Common myeloid progenitor, CD34-positive (primary cell): ENCODE data around the gene PSG4.
"Not testable (repeated sequence)": the region's sequence is repeated elsewhere in the genome, so short reads cannot be mapped to it uniquely, and the experiment has no call there.

Experiments
- CTCF ChIA-PET: fragments of 350-600 bp; sonication (Branson Sonifier 250); formaldehyde crosslinking; loops from one replicate; lab custom pipeline; 2021; ENCODE audit warnings: antibody characterized with exemption; lab: Charles Lee
- POLR2A ChIA-PET: fragments of 350-600 bp; sonication (Branson Sonifier 250); formaldehyde crosslinking; loops from one replicate; lab custom pipeline; 2021; ENCODE audit warnings: antibody characterized with exemption; lab: Charles Lee
- DNase-seq, 3 donors: peaks; one replicate each; pipeline versions ENCODE4 v3.0.0 to v3.0.0-alpha.2; 2013
- H3K27ac ChIP-seq, 2 experiments: 1 replicate in 1 of 2; 2 replicates in 1 of 2; pipeline ENCODE4 v1.7.0; 2013; ENCODE audit warnings: inconsistent platforms in 2 of 2, low read length in 2 of 2, mild to moderate bottlenecking in 2 of 2, low read depth in 1 of 2, moderate library complexity in 1 of 2; ENCODE audit not compliant: severe bottlenecking in 2 of 2, insufficient read depth in 1 of 2, poor library complexity in 1 of 2
- H3K27me3 ChIP-seq, 5 experiments: replicated peaks in 2 of 5; 1 replicate in 3 of 5; 2 replicates in 2 of 5; pipeline versions ENCODE4 v1.6.1 to v1.7.0; 2013; ENCODE audit warnings: low read length in 4 of 5, mild to moderate bottlenecking in 2 of 5, moderate library complexity in 2 of 5, inconsistent platforms in 1 of 5; ENCODE audit not compliant: insufficient read depth in 5 of 5, control insufficient read depth in 4 of 5
- H3K36me3 ChIP-seq, 4 experiments: 1 replicate in 2 of 4; 2 replicates in 2 of 4; pipeline versions ENCODE4 v1.6.1 to v1.7.0; 2013; ENCODE audit warnings: low read length in 3 of 4, control low read depth in 1 of 4, mild to moderate bottlenecking in 1 of 4; ENCODE audit not compliant: control insufficient read depth in 4 of 4, insufficient read depth in 4 of 4
- H3K4me1 ChIP-seq, 4 experiments: 1 replicate in 3 of 4; 2 replicates in 1 of 4; pipeline versions ENCODE4 v1.6.1 to v1.7.1; 2013; ENCODE audit warnings: low read length in 3 of 4, mild to moderate bottlenecking in 3 of 4, control low read depth in 1 of 4, inconsistent platforms in 1 of 4, moderate library complexity in 1 of 4; ENCODE audit not compliant: control insufficient read depth in 4 of 4, insufficient read depth in 4 of 4; ENCODE audit errors: control extremely low read depth in 1 of 4
- H3K4me3 ChIP-seq, 7 experiments: 1 replicate in 4 of 7; 2 replicates in 3 of 7; pipeline versions ENCODE4 v1.5.1 to v1.7.0; 2013; ENCODE audit warnings: mild to moderate bottlenecking in 7 of 7, low read length in 6 of 7, moderate library complexity in 6 of 7, inconsistent platforms in 2 of 7, low read depth in 2 of 7, control low read depth in 1 of 7; ENCODE audit not compliant: insufficient read depth in 4 of 7, control insufficient read depth in 1 of 7; ENCODE audit errors: extremely low read depth in 1 of 7
- H3K9me3 ChIP-seq, 5 experiments: 1 replicate in 4 of 5; 2 replicates in 1 of 5; pipeline versions ENCODE4 v1.6.1 to v1.7.1; 2013; ENCODE audit warnings: low read length in 4 of 5, mild to moderate bottlenecking in 2 of 5, inconsistent platforms in 1 of 5, low read depth in 1 of 5, moderate library complexity in 1 of 5; ENCODE audit not compliant: control insufficient read depth in 4 of 5, insufficient read depth in 2 of 5; ENCODE audit errors: control extremely low read depth in 1 of 5
- WGBS: methylation state at CpG from one replicate; pipeline ENCODE4 v1.1.5; 2013; ENCODE audit not compliant: insufficient coverage; 5-methylcytosine and 5-hydroxymethylcytosine counted together

PSG4 gene

DNA sequence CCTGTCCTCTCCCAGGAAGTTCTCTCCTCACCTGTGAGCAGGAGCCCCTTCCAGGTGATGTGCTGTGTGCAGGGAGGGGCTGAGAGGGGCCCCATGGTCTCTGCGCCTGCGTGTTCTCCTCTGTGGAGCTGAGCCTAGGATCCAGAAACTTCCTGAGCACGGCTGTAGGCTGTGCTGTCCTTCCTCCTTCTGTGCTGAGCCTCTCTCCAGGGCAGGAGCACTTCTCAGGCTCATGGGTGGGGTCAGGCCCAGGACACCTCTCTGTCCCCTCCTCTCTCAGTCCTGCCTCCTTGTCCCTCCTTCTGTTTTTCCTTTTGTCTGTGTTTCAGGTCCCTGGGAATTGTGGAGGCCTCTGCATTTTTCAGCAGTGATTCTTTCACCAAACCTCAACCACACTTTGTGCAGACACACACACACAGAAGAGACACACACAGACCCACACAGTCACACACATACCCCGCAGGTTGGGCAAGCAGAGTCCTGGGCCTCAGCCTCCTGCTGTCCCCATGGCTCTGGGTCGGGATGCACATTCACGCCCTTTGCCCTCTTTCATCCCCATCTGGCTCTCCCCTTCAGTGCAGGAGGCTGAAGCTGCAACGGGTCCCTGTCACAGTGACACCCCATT is 19.0 kb downstream of the PSG4 start, which contains the start of gene PSG5:
TSS of gene PSG5 (minus strand) at position 226 of the 625 bp plus-strand sequence. CDS start at position 95, 131 bp downstream.
- H3K9me3 ChIP-seq, H3K4me1 ChIP-seq, DNase-seq, H3K27ac ChIP-seq, H3K36me3 ChIP-seq, POLR2A ChIA-PET, H3K27me3 ChIP-seq, H3K4me3 ChIP-seq, CTCF ChIA-PET: not testable (repeated sequence)
- 83% methylated on average over 1 of the region's 7 CpGs for WGBS

DNA sequence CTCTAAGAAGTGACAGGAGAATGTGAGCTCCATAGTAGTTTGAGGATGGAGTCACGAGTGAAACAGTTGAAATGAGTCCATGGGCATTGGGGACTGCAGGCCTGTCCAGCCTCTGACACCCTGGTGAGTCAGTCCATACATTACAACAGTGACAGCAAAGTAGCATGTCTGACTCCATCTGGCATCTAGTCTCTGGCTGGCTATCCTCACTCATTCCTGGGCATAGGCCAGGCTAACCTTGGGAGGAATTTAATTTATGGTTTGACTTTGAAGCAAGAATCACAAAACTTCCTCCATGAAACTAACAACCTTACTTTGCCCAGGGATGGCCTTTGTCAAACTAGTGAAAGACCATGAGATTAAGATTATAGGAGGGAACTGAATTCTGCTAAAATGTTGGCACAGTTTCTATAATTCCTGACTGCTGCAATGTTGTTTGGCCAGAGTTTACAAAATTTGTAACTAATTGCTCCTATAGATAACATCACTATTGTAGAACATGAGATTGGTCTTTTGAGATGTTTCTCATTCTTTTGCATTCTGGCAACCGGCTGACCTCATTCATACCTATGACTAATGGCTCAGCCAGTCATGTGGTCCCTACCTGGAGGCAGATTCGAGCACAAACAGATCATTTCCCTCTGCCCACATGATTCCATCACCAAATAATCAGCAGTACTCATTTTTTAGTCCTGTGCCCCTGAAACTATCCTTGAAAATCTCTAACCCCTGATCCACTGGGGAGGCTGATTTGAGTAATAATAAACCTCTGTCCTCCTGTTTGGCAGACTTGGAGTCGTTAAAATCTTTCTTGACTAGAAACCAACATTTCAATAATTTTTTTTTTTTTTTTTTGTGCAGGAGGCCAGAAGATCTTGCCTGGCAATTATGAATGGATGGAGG is 23.3 kb downstream of the PSG4 start:
- H3K27me3 ChIP-seq, CTCF ChIA-PET, H3K4me3 ChIP-seq, DNase-seq, H3K27ac ChIP-seq, POLR2A ChIA-PET, H3K4me1 ChIP-seq, H3K9me3 ChIP-seq, H3K36me3 ChIP-seq: not testable (repeated sequence)
- whole genome bisulfite sequencing: 82% methylated on average over 1 of the region's 4 CpGs

DNA sequence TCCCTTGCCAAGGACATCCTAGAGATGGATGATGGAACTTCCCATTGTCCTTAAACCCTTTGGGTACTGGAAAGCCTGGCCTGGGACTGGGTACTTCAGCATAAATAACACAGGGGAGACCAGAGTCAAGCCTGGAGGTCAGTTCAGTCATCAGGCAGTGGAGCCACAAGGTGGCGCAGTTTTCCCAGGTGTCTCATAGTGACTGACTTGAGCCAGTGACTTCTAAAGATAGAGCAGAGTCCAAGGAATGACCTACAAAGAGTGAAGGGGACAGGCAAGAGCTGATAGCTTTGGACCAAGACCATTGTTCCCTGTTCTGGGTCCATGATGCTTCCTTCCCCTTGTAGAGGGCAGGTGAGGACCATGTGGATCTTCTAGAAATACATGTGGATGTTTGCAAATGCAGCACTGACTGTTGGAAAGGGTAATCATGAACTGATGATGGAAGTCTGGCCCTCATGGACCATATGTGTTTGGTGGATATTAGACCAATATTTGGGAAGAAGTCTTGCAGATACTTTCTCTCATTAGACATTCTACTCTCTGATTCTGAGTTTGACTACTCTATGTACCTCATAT is 25.8 kb downstream of the PSG4 start:
- H3K27me3 ChIP-seq, H3K36me3 ChIP-seq, H3K9me3 ChIP-seq, CTCF ChIA-PET, POLR2A ChIA-PET, DNase-seq, H3K27ac ChIP-seq, H3K4me1 ChIP-seq, H3K4me3 ChIP-seq: not testable (repeated sequence)
- no CpG with 5 or more reads among the region's 1 CpG for WGBS

DNA sequence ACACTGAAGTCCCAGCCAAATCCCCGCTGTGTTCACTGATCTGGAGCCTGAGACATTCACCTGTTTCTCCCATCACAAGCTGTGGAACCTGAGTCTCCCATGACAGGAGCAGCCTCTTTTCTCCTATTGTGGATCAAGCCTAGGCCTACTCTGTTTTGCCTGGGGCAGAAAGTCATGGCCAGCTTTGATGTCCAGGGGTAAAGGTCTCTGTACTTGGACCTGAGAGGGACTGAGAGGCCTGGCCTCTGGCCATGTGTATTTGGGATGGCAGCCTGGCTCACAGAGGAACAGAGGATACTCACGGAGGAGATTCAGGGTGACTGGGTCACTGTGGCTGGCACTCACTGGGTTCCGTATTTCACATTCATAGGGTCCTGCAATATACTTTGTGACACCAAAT is 26.9 kb downstream of the PSG4 start:
- CTCF ChIA-PET, H3K36me3 ChIP-seq, POLR2A ChIA-PET, H3K9me3 ChIP-seq, H3K4me3 ChIP-seq, H3K27ac ChIP-seq, H3K4me1 ChIP-seq, DNase-seq, H3K27me3 ChIP-seq: not testable (repeated sequence)
- no CpG with 5 or more reads among the region's 3 CpGs for WGBS

DNA sequence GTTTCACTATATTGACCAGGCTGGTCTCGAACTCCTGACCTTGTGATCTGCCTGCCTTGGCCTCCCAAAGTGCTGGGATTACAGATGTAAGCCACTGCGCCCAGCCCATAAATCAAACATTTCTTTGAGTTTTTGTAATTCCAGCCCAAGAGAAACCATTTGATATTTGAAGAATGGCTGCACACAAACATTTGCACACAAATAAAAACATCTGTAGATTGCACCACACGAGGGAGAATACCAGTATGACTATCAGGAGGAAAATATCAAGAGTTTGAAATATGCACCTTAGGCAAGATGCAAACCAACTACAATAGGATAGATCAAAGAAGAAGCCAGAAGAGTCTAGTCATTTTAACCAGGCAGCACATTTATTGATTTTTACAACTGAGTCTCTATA is 39.5 kb downstream of the PSG4 start:
- H3K27me3 ChIP-seq, H3K36me3 ChIP-seq, DNase-seq, H3K9me3 ChIP-seq, H3K4me1 ChIP-seq, POLR2A ChIA-PET, H3K27ac ChIP-seq, H3K4me3 ChIP-seq, CTCF ChIA-PET: not testable (repeated sequence)
- WGBS: 92% methylated on average over 1 of the region's 3 CpGs

DNA sequence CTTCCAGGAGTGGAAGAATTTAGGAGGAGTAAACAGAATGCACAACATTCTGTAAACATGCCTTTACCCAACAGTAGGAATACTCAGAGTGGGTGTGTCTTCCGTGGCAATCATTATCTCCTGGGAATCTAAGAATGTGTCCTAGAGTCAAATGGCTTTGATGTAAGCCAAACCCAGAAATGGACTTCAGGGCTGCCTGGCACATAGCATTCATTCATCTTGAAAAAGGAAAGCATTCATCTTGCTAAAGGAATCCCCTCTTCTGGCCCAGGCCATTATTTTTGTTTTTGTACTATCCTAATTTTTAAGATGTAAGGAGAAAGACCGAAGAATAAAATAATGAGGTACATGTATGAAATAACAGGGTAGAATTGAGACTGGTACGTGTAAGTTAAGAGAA is 42.3 kb downstream of the PSG4 start:
- H3K27me3 ChIP-seq, H3K36me3 ChIP-seq, H3K9me3 ChIP-seq, CTCF ChIA-PET, H3K27ac ChIP-seq, H3K4me3 ChIP-seq, H3K4me1 ChIP-seq, DNase-seq, POLR2A ChIA-PET: not testable (repeated sequence)
- no CpG with 5 or more reads among the region's 3 CpGs for WGBS

DNA sequence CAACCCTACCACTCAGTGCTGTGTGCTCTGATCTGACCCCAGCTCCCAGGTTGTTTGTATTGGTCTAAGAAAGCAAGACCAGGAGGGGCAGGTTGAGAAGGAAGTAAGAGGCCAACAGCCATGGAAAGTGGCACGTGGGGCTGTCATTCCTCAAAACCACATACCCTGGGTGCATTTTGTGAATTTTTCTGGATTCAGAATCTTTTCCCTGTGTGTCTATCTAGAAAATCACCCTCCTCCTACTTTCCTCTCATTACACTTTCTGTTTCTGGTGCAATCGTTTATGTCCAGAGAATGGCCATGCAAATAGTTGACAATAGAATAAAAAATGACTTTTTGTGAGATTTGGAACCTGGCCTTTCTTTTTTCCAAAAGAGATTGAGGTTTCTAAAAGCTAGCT is 43.2 kb downstream of the PSG4 start:
- H3K27me3 ChIP-seq: not testable (repeated sequence)

More for the DNA sequence above, 43.2 kb downstream of the PSG4 start:
- DNase-seq, H3K4me1 ChIP-seq, H3K36me3 ChIP-seq, H3K4me3 ChIP-seq, H3K27ac ChIP-seq, POLR2A ChIA-PET, CTCF ChIA-PET, H3K9me3 ChIP-seq: not testable (repeated sequence)
- 57% methylated on average over 1 of the region's 2 CpGs for WGBS
